HTERT RPE-1 (cell line): ENCODE results near the gene NRXN2.

Experiments used
- in situ Hi-C: fragments of 300-500 bp; cut with MboI; formaldehyde crosslinking; loops from 4 replicates; pipeline ENCODE4 v1.14.3; 2020; ENCODE audit warnings: low sequenced_read_pairs

Gene NRXN2

DNA sequence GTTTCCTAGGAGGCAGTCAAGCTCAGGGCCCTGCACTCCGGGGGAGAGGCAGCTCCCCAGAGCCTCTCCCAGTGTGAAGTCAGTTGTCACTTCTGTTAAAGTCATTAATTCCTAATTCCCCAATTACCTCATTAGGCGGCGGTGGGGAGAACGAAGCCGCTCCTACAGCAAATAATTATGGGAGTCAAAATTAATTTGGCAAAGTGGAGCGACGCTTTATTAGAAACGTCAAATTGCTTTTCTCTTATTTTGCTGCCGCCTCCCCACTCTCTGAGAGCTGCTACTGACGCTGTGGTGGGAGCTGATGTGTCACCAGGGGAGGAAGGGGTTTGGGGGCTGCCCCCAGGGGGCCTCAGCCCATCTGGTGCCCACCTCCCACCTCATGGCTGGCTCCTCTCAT is 90.3 kb downstream of the NRXN2 start:
- in situ Hi-C loops, result no loop called here

GRCh38 chr11:64632237-64632636 is 90.8 kb downstream of the NRXN2 start:
- in situ Hi-C loops, result no loop called here

- in situ Hi-C loops, result no loop called here
These were observed 91.3 kb downstream of the NRXN2 start for GRCh38 chr11:64631675-64632074.

DNA sequence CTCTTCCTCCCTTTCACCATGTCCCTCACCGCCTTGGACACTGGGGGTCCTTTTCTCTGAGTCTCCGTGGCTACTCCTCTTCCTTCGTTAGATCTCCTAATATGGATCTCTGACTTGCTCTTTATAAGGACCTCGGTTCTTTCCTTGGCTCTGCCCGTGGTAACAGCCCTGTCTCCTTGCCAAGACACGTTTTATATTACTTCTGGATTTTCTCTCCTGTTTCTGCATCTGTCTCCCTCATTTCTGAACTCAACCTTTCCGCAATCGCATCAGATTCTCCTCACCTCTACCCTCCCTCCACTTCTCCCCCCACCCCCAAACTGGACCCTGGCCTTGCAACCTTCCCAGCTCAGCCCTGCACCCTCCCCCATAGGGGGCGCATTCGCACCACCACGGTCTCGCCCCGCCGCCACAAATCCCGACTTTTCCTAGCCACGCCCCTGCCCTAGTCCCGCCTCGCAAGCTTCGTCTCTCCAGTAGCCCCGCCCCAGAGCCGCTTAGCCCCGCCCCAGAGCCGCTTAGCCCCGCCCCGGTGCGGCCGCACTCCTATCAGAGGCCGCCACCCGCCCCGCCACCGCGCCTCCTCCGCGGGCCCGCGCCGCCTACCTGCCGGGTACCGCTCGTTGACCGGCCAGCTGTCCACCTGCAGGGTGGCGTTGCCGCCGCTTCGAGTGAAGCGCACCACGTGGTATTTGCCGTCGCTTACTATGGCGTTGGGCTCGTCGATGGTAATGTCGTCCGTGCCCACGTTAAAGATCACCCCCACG is 93.0 kb downstream of the NRXN2 start:
- in situ Hi-C loops, result no loop called here

DNA sequence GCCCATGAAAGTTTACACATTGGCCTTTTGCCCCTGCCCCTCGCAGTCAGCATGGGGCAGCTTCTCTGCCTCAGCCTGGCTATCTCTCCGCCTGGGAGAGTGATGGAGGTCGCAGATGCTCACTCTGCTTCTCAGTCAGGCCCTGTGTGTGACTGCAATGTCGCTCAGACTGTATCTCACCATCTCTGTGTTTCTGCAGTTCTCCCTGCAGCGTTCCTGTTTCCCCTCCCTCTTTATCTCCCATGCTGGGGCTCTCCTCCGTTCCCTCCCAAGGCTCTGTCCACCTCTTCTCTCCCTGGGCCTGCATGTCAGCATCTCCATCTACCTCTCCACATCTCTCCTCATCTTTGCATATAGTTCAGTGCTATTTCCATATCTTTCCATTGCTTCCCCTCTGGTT is 93.9 kb downstream of the NRXN2 start:
- in situ Hi-C loops, result no loop called here

- in situ Hi-C loops, result no loop called here
These were observed 94.4 kb downstream of the NRXN2 start for GRCh38 chr11:64628596-64628995.

DNA sequence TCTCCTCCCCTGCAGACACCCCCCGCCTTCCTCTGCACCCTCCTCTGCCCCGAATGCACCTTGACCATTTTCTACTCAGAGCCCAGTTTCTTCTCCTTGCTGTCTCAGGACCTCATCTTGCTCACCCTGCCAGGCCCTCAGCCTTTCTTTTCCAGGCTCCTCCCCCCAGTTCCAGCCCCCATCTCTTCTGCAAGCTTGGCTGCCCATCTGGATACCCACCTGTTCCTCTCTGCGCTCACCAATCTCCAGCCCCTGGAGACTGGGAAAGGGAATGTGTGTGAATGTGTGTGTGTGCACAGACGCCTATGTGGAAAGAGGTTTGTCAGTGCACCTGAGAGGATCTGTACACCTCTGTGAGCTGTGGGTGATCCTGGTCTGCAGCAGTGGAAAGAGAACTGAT is 95.6 kb downstream of the NRXN2 start:
- in situ Hi-C loops, result no loop called here

DNA sequence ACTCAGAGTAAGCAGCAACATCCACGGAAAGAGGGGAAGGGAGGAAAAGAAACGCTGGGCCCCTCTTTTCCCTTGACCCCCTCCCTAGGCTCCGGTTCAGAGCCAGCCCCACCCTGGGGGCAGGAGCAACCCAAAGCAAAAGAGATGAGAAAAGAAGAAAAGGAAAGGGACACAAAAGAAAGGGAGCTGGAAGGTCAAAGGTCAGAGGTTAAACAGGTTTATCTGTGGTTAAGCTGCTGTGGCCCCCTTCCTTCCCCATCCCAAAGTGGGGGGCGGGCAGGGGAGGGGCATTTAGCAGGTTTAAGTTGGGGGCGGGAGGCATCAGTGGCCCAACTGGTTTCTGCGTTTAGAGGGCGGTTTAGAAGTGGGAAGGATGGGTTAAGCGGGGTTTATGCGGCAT is 96.4 kb downstream of the NRXN2 start:
- in situ Hi-C loops, result no loop called here

GRCh38 chr11:64624883-64625481 is 98.0 kb downstream of the NRXN2 start:
- in situ Hi-C loops, result no loop called here

DNA sequence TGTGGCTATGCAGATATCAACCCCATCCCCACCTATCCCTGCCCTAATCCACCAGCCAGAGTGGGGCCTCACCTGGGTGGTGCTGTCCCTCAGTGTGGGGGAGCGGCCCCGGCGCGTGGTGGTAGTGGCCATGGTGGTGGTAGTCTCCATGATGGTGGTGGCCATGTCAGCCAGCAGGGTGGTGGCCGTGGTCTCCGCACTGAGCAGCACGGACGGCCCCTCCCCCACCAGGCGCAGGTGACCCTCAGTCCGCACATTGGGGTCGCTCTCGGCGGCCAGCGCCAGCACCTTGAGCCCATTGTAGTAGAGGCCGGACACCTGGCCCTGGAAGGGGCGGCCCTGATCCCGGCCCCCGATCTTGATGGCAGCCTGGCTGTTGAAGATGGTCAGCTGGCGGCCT is 100.3 kb downstream of the NRXN2 start:
- in situ Hi-C loops, result no loop called here

DNA sequence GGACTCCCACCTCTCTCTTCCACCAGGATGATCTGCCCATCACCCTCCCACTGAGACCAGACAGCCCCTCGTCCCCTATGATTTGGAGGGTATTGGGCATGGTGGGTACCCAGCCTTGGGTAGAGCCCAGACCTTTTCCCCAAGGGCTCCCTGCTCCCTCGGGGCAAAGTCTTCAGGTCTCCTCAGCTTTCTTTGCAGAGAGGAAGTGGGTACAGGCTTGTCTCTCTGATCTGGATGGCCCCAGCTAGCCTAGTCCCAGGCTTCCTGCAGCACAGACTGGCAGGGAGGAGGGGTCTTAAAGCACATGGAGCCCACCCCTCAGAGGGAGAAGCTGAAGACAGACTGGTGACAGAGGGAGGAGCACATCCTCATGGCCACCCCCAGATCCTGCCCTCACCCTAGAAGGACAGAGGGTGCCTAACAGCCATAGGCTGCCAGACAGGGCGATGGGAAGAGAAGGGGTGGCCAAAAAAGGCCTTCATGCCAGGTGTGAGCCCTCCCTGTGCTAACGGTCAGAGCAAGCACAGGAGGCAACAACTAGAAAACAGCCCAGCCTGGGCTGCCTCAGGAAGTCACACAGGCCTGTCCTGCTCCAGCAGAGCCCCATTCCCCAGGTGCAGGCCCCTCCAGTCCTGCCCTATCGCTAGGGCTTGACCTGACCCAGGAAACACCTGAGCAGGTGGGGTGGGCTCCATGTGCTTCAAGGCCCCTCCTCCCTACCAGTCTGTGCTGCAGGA is 101.5 kb downstream of the NRXN2 start:
- in situ Hi-C loops, result no loop called here

GRCh38 chr11:64620381-64620971 is 102.5 kb downstream of the NRXN2 start:
- in situ Hi-C loops, result no loop called here

GRCh38 chr11:64619811-64620380 is 103.1 kb downstream of the NRXN2 start:
- in situ Hi-C loops, result no loop called here

- in situ Hi-C loops, result no loop called here
These were observed 103.8 kb downstream of the NRXN2 start for GRCh38 chr11:64619196-64619595.

DNA sequence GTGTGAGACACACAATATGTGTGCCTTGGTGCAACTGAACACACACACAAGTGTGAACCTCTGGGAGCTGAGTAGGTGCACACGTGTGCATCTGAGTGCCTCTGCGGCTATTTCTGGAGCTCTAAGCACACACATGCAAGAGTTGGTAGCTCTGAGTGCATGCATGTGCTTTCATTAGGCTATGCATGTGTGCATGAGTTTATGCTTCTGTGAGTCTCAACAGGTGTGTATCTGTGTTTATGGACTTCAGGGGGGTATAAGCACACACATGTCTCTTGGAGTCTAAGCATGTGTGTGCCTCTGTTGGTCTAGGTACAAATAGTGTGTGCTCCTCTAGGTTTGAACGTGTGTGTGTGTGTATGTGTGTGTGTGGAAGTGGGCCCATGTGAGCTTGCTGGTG is 106.2 kb downstream of the NRXN2 start:
- in situ Hi-C loops, result no loop called here

- in situ Hi-C loops, result no loop called here
These were observed 108.1 kb downstream of the NRXN2 start for GRCh38 chr11:64614917-64615316.

- in situ Hi-C loops, result no loop called here
These were observed 109.3 kb downstream of the NRXN2 start for GRCh38 chr11:64613648-64614047.

GRCh38 chr11:64611869-64612646 is 110.9 kb downstream of the NRXN2 start:
- in situ Hi-C loops, result no loop called here

DNA sequence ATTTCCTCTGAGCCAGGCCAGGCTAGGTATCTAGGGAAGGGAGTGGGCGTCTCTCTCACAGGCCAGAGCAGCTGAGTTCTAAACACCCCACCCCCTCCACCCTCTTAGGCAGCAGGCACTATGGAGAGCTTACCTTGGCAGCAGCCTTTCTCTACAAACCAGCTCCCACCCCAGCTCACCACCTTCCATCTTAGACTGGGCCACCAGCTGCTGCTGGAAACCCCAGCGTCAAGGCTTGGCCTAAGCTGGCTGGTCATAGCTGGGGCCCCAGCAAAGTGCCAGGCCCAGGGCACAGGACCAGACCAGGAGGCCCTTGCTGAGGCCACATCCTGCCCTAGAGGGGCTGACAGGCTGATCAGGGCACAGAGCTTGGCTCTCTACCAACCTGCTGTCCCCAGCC is 111.8 kb downstream of the NRXN2 start:
- in situ Hi-C loops, result no loop called here

GRCh38 chr11:64610596-64610995 is 112.4 kb downstream of the NRXN2 start:
- in situ Hi-C loops, result no loop called here
